Measurements from ENCODE around the gene TBX1. TPM values are rescaled to one million over a fixed set of nuclear protein-coding genes. Genes with fewer than 3 reads are reported as not detected.
A peak's percentile ranks its signal among the peaks of the same experiment; 100 is the strongest.

Gene TBX1
- total RNA-seq, 1 donor from 2014 or later = not detected

DNA sequence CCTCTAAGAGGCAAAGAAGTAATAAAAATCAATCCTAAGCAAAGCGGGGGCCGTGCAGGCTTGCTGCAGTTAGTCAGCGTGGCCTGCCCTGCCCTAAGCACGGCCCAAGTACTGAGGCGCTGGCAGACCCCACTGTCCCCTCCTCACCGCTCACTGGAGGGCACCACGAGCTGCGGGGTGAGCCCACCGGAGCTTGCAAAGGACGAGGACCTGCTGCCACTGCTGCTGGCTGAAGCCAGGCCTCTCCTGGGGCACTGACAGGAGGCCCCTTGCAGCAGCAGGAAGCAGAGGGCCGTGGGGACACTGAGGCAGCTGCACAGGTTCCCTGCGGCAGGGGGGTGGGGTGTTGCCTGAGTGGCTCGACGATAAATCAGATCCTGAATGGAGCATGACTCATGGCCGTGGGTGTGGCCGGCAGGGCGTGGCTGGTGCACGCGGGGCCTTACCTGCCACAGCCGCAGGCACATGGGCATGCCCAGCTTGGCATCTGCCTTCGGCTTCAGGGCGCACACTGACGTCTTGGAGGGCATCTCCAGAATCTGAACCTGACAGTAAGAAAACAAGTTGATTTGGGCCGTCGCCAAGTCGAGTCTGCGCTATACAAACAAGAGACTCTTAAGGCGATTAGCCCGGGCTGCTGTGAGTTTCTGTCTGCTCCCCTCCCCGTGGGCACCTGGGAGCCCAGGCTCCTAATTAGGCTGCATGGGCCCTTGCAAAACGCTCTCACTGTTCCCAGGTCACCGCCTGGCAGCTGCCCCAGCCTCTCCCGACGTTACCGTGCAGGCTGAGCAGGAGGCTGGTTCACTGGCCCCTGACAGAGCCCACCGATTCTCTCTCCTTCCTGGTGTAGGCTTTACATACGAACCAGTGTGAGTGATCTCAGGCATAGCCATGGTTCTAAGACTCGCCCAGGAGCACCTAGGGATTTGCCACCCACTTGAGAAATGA, 45.9 kb downstream of the TBX1 start:
- H3K36me3 Mint-ChIP-seq (ENCODE audit: low read depth) = peaks cover 26% of the 10 kb centered on the region
- DNase-seq (no peak), ATAC-seq (ENCODE audit: low read depth) (no peak)
- POLR2A ChIA-PET = no interaction called here
- no peaks in the 10 kb centered on the region for H3K27me3 Mint-ChIP-seq
- no peak overlapping the region for H3K4me3 Mint-ChIP-seq
- intact Hi-C loops (cut with micrococcal nuclease) = no loop called here
- no peaks in the 10 kb centered on the region for H3K9me3 Mint-ChIP-seq
- no peak overlapping the region for H3K27ac Mint-ChIP-seq
- no peaks in the 10 kb centered on the region for H3K4me1 Mint-ChIP-seq
- TF ChIP-seq, protein P1, sequence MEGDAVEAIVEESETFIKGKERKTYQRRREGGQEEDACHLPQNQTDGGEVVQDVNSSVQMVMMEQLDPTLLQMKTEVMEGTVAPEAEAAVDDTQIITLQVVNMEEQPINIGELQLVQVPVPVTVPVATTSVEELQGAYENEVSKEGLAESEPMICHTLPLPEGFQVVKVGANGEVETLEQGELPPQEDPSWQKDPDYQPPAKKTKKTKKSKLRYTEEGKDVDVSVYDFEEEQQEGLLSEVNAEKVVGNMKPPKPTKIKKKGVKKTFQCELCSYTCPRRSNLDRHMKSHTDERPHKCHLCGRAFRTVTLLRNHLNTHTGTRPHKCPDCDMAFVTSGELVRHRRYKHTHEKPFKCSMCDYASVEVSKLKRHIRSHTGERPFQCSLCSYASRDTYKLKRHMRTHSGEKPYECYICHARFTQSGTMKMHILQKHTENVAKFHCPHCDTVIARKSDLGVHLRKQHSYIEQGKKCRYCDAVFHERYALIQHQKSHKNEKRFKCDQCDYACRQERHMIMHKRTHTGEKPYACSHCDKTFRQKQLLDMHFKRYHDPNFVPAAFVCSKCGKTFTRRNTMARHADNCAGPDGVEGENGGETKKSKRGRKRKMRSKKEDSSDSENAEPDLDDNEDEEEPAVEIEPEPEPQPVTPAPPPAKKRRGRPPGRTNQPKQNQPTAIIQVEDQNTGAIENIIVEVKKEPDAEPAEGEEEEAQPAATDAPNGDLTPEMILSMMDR (IDR thresholded peaks at IDR 0.05) = no peak
- CTCF ChIA-PET = no interaction called here

DNA sequence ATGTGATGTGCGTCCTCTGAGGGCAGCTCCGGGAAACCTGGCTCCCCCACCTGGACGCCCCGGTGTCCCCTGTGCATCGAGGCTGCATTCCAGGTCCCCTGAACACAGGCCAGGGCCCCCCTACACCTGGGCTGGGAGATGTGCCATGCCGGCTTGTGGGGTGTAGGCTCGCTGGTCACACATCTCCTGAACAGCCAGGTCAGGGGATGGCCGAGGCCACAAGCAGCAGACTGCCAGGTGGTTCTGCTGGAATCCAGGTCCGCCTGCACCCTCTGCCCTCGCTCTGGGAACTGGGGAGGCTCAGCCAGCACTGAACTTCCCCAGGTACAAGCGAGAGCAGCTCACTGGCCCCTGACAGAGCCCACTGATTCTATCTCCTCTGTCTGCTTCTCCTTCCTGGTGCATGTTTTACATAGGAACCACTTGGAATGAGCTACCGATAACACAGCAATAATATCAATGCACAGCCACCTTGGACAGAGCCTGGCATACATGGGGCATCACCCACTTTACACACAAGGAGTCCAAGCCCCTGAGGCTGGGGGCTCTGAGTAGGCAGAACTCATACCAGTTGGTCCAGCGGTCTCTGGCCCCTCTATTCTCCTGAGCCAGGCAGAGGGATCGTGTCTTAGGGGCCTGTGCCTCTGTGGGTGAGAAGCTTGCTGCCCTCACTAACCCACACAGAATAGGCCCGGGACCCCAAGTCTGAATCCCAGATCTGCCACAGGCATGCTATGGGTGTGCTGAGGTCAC, 46.8 kb downstream of the TBX1 start:
- Mint-ChIP-seq H3K4me1 (no peaks in the 10 kb centered on the region), H3K27ac (no peak overlapping the region), H3K27me3 (no peaks in the 10 kb centered on the region), H3K9me3 (no peaks in the 10 kb centered on the region), H3K36me3 (ENCODE audit: low read depth) (peaks cover 20% of the 10 kb centered on the region), H3K4me3 (no peak overlapping the region)
- DNase-seq (no peak), ATAC-seq (ENCODE audit: low read depth) (no peak)
- CTCF ChIA-PET = no interaction called here
- POLR2A ChIA-PET = no interaction called here
- TF ChIP-seq, protein P1 (IDR thresholded peaks at IDR 0.05) = no peak
- intact Hi-C loops (cut with micrococcal nuclease) = no loop called here

DNA sequence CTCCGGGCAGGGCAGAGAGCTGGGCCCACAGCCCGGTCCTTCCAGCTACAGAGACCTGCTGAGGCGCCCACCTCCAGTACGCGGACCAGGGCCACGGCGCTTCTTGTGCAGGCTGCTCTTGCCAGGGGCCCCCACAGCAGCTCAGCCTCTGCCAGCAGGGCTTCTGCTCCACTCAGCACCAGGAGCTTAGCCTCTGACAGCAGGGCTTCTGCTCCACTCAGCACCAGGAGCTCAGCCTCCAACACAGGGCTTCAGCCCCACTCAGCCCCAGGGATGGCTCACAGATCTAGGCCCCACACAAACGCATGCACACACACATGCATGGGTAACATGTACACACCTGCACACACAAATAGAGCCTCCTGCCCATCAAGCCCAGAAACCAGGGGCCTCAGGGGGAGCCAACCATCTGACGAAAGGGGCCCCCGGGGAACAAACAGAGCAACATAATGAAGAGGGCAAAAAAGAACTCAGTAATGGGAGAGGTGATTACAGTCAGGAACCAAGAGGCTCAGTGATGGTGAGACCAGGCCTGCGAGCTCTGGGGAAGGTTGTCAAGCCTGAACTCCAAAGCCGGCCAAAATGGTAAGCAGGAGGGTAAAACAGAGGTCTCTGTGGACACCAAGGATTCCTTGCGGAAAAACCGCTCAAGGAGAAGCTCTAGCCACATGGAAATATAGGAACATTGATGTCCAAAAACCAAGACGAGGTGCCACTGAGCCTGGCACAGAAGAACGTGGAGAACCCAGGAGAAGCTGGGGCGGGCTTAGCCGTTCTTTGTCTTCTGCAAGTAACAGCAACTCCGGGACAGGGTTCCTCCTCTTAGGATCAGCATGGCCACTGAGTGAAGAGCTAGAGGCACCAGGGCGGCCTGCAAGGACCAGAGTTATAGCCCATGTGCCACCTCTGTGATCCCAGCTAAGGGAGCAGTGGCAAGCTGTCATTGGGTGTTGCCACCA, 47.6 kb downstream of the TBX1 start:
- no peak overlapping the region for H3K27ac Mint-ChIP-seq
- peaks cover 14% of the 10 kb centered on the region for H3K36me3 Mint-ChIP-seq (ENCODE audit: low read depth)
- H3K27me3 Mint-ChIP-seq = no peaks in the 10 kb centered on the region
- no peaks in the 10 kb centered on the region for H3K9me3 Mint-ChIP-seq
- ATAC-seq (ENCODE audit: low read depth) = no peak
- TF ChIP-seq, protein P1 (IDR thresholded peaks at IDR 0.05) = no peak
- intact Hi-C loops (cut with micrococcal nuclease) = no loop called here
- POLR2A ChIA-PET = no interaction called here
- CTCF ChIA-PET = no interaction called here
- no peak for DNase-seq
- no peaks in the 10 kb centered on the region for H3K4me1 Mint-ChIP-seq
- H3K4me3 Mint-ChIP-seq = no peak overlapping the region

DNA sequence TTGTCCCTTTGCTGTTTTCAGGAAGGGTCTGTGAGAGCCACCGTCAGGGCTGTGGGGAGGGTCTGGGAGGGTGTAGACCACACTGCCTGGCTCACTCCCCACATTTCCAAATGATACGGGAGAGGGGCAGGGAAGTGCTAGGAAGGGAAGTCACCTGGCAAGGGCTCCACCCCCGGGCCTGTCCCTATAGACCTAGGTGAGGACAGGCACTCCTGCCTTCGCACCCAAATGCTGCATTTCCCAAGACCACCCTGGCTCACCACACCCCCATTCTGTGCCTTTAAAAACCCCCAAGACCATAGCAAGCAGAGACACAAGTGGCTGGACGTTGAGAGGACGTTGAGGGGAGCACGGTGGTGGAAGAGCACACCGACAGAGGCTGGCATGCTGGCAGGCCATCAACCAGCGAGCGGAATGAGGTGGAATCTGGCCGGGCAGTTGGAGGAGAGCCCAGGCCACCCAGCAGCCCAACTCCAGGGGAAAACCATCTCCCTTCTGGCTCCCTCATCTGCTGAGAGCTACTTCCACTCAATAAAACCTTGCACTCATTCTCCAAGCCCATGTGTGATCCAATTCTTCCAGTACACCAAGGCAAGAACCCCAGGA, 48.4 kb downstream of the TBX1 start:
- ATAC-seq (ENCODE audit: low read depth) (no peak), DNase-seq (peak; percentile 4)
- POLR2A ChIA-PET = no interaction called here
- intact Hi-C loops (cut with micrococcal nuclease) = no loop called here
- Mint-ChIP-seq H3K4me3 (no peak overlapping the region), H3K36me3 (ENCODE audit: low read depth) (peaks cover 14% of the 10 kb centered on the region), H3K27ac (no peak overlapping the region), H3K9me3 (no peaks in the 10 kb centered on the region), H3K27me3 (no peaks in the 10 kb centered on the region), H3K4me1 (no peaks in the 10 kb centered on the region)
- TF ChIP-seq, protein P1 (IDR thresholded peaks at IDR 0.05) = no peak
- CTCF ChIA-PET = no interaction called here
